Measurements from ENCODE around the gene JUN.

GRCh38 chr1:58762806-58763205, 21.0 kb downstream of the JUN start:
- TF ChIP-seq, protein P1, sequence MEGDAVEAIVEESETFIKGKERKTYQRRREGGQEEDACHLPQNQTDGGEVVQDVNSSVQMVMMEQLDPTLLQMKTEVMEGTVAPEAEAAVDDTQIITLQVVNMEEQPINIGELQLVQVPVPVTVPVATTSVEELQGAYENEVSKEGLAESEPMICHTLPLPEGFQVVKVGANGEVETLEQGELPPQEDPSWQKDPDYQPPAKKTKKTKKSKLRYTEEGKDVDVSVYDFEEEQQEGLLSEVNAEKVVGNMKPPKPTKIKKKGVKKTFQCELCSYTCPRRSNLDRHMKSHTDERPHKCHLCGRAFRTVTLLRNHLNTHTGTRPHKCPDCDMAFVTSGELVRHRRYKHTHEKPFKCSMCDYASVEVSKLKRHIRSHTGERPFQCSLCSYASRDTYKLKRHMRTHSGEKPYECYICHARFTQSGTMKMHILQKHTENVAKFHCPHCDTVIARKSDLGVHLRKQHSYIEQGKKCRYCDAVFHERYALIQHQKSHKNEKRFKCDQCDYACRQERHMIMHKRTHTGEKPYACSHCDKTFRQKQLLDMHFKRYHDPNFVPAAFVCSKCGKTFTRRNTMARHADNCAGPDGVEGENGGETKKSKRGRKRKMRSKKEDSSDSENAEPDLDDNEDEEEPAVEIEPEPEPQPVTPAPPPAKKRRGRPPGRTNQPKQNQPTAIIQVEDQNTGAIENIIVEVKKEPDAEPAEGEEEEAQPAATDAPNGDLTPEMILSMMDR (IDR thresholded peaks at IDR 0.05 in 4 of 5, conservative IDR thresholded peaks at IDR 0.05 in 1 of 5) = no peak
- no peak for TF ChIP-seq POLR2A (IDR thresholded peaks at IDR 0.05)
